Esophagus squamous epithelium (tissue), 4 donors: ENCODE data around the gene CPSF4.

ENCODE experiments used
- POLR2A ChIP-seq, 4 donors: fragments of 450-650 bp; IDR thresholded peaks; one replicate each; pipeline ENCODE4 v1.6.1; 2017; ENCODE audit warnings: antibody characterized with exemption in 4 of 4, mild to moderate bottlenecking in 4 of 4, moderate library complexity in 3 of 4
- TF ChIP-seq, protein P1 (sequence below), 6 experiments: fragments of 450-650 bp in 4 of 6; fragments of 200-600 bp in 2 of 6; sonication (generic) in 2 of 6; IDR thresholded peaks; one replicate each; pipeline ENCODE4 v1.5.1; 2016 to 2019; ENCODE audit warnings: antibody characterized with exemption in 6 of 6, mild to moderate bottlenecking in 4 of 6, moderate library complexity in 4 of 6

GRCh38 chr7:99390941-99391602 is 47.7 kb upstream of the CPSF4 start:
- TF ChIP-seq, protein P1, sequence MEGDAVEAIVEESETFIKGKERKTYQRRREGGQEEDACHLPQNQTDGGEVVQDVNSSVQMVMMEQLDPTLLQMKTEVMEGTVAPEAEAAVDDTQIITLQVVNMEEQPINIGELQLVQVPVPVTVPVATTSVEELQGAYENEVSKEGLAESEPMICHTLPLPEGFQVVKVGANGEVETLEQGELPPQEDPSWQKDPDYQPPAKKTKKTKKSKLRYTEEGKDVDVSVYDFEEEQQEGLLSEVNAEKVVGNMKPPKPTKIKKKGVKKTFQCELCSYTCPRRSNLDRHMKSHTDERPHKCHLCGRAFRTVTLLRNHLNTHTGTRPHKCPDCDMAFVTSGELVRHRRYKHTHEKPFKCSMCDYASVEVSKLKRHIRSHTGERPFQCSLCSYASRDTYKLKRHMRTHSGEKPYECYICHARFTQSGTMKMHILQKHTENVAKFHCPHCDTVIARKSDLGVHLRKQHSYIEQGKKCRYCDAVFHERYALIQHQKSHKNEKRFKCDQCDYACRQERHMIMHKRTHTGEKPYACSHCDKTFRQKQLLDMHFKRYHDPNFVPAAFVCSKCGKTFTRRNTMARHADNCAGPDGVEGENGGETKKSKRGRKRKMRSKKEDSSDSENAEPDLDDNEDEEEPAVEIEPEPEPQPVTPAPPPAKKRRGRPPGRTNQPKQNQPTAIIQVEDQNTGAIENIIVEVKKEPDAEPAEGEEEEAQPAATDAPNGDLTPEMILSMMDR (IDR thresholded peaks at IDR 0.05) = no peak
- TF ChIP-seq POLR2A (IDR thresholded peaks at IDR 0.05) = no peak
